Measurements from ENCODE around the gene BCL2L1.

- no peak for TF ChIP-seq CTCF (conservative IDR thresholded peaks at IDR 0.05 in 1 of 2, IDR thresholded peaks at IDR 0.05 in 1 of 2; ENCODE audit: low read depth in 1 of 2, low read length in 2 of 2)
- no peak for TF ChIP-seq EZH2 (IDR thresholded peaks at IDR 0.05; ENCODE audit: low read length, missing control alignments)
Observed at GRCh38 chr20:31691646-31692275, 30.9 kb downstream of the BCL2L1 start.
